Lung (tissue), 12 donors: ENCODE data around the gene MYLK2. TPM values are rescaled to one million over a fixed set of nuclear protein-coding genes. Genes with fewer than 3 reads are reported as not detected.
A peak's percentile ranks its signal among the peaks of the same experiment; 100 is the strongest.
"Not testable (repeated sequence)": the region's sequence is repeated elsewhere in the genome, so short reads cannot be mapped to it uniquely, and the experiment has no call there.

Experiments used
- ATAC-seq: fragments of 200-7000 bp; cut with Tn5 transposase; one replicate; pipeline ENCODE4 v1.9.1; 2020; ENCODE audit warnings: moderate number of reproducible peaks; ENCODE audit not compliant: insufficient read depth, low FRiP score
- DNase-seq, 3 donors: peaks; one replicate each; pipeline ENCODE4 v3.0.0-alpha.2; 2013 to 2017
- H3K27ac ChIP-seq, 2 donors: one replicate each; pipeline ENCODE4 v1.5.1; 2013; ENCODE audit warnings: mild to moderate bottlenecking in 2 of 2, moderate library complexity in 2 of 2, control low read depth in 1 of 2, inconsistent platforms in 1 of 2, low read depth in 1 of 2, low read length in 1 of 2
- H3K27me3 ChIP-seq, 3 donors: one replicate each; pipeline ENCODE4 v1.5.1; 2013; ENCODE audit warnings: low read length in 2 of 3; ENCODE audit not compliant: control insufficient read depth in 3 of 3, insufficient read depth in 3 of 3
- H3K36me3 ChIP-seq, 4 donors: one replicate each; pipeline ENCODE4 v1.5.1; 2013; ENCODE audit warnings: low read length in 4 of 4, mild to moderate bottlenecking in 1 of 4, moderate library complexity in 1 of 4; ENCODE audit not compliant: control insufficient read depth in 4 of 4, insufficient read depth in 4 of 4
- H3K4me1 ChIP-seq, 5 donors: one replicate each; pipeline ENCODE4 v1.5.1; 2013; ENCODE audit warnings: low read length in 5 of 5, mild to moderate bottlenecking in 2 of 5, moderate library complexity in 1 of 5; ENCODE audit not compliant: control insufficient read depth in 5 of 5, insufficient read depth in 5 of 5
- H3K4me3 ChIP-seq: one replicate; pipeline ENCODE4 v1.5.1; 2013; ENCODE audit warnings: mild to moderate bottlenecking, control low read depth, moderate library complexity
- H3K9ac ChIP-seq, 2 donors: one replicate each; pipeline ENCODE4 v1.5.1; 2013; ENCODE audit warnings: low read length in 2 of 2, control low read depth in 1 of 2; ENCODE audit not compliant: insufficient read depth in 1 of 2
- H3K9me3 ChIP-seq, 4 donors: one replicate each; pipeline ENCODE4 v1.5.1; 2013; ENCODE audit warnings: low read length in 3 of 4, mild to moderate bottlenecking in 1 of 4, moderate library complexity in 1 of 4; ENCODE audit not compliant: control insufficient read depth in 4 of 4, insufficient read depth in 3 of 4
- WGBS, 2 donors: extraction: QIAGEN DNeasy Blood & Tissue Kit; methylation state at CpG; one replicate each; pipeline ENCODE4 v1.1.7; 2013; 5-methylcytosine and 5-hydroxymethylcytosine counted together
- polyA plus RNA-seq, 2 donors: library from polyadenylated mRNA; stranded (reverse); fragments of 200-250 nt; gene quantifications; one replicate each; pipeline ENCODE4 v1.2.1, GENCODE V29; 2013
- total RNA-seq, 2 donors: library from RNA; depleted of rRNA in 1 of 2; stranded (reverse); fragments of >200 nt in 1 of 2; gene quantifications; one replicate each; pipeline ENCODE4 v1.2.1, GENCODE V29; 2014 to 2021
- TF ChIP-seq, protein P1 (sequence below): IDR thresholded peaks from 2 replicates; pipeline ENCODE4 v1.5.1; 2012; ENCODE audit warnings: mild to moderate bottlenecking; ENCODE audit errors: control extremely low read depth, extremely low read depth
- donor health status: control.
- donor health status: control.
- donor health status: Bipolar disorder and iron deficiency.
- donor health status: healthy.
- donor health status: DM: yes; HTN: yes; CAD: no.

Gene MYLK2
- total and polyA plus RNA-seq, 4 donors, result 0.06 to 0.28 (median 0.26) TPM; not detected in 1

DNA sequence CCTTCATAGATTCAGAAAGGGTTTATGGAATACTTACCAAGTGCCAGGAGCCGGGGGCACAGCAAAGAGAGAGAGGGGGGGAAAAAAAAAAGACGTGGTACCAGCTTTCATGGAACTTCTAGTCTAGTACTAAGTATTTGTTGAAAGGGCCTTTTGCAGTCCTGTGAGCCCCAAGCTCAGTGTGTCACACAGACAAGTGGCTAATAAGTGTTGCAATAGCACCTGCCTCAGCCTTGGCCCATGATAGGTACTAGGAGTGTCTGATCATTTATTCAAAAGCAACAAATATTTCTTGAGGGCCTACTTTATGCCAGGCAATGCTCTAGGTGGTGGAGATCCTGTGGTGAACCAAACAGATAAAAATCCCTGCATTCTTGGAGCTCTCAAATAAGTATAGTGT is 7.9 kb downstream of the MYLK2 start:
- WGBS, 2 donors, result 61 to 84% methylated on average over 2 of the region's 2 CpGs

DNA sequence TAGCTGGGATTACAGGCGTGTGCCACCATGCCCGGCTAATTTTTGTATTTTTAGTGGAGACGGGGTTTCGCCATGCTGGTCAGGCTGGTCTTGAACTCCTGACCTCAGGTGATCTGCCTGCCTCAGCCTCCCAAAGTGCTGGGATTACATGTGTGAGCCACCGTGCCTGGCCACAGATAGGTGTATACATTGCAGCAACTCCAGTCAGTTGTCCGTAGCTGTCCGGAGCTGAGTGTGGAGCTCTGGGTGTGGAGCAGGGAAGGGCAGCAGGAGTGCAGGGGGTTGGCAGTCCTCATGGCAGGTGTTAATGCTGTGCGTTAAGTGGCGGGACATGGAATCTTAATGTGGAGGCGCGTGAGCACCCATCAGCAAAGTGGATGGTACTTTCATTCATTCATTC is 8.9 kb downstream of the MYLK2 start:
- not testable (repeated sequence) for H3K27me3 ChIP-seq, H3K27ac ChIP-seq, DNase-seq, H3K9me3 ChIP-seq, H3K4me3 ChIP-seq, ATAC-seq, H3K4me1 ChIP-seq, H3K36me3 ChIP-seq, H3K9ac ChIP-seq
- WGBS, 2 donors, result 96% methylated on average over 11 of the region's 11 CpGs

More for the DNA sequence above, 7.9 kb downstream of the MYLK2 start:
- Histone ChIP-seq H3K27ac (no peak overlapping the region), H3K4me1 (peaks cover 0 to 15% (median 3%) of the 10 kb centered on the region in 5 donors), H3K36me3 (no peaks in the 10 kb centered on the region), H3K9me3 (no peaks in the 10 kb centered on the region), H3K9ac (no peak overlapping the region), H3K27me3 (no peaks in the 10 kb centered on the region), H3K4me3 (no peak overlapping the region)
- ATAC-seq (no peak), DNase-seq (no peak)
- TF ChIP-seq, protein P1, sequence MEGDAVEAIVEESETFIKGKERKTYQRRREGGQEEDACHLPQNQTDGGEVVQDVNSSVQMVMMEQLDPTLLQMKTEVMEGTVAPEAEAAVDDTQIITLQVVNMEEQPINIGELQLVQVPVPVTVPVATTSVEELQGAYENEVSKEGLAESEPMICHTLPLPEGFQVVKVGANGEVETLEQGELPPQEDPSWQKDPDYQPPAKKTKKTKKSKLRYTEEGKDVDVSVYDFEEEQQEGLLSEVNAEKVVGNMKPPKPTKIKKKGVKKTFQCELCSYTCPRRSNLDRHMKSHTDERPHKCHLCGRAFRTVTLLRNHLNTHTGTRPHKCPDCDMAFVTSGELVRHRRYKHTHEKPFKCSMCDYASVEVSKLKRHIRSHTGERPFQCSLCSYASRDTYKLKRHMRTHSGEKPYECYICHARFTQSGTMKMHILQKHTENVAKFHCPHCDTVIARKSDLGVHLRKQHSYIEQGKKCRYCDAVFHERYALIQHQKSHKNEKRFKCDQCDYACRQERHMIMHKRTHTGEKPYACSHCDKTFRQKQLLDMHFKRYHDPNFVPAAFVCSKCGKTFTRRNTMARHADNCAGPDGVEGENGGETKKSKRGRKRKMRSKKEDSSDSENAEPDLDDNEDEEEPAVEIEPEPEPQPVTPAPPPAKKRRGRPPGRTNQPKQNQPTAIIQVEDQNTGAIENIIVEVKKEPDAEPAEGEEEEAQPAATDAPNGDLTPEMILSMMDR, result no peak

DNA sequence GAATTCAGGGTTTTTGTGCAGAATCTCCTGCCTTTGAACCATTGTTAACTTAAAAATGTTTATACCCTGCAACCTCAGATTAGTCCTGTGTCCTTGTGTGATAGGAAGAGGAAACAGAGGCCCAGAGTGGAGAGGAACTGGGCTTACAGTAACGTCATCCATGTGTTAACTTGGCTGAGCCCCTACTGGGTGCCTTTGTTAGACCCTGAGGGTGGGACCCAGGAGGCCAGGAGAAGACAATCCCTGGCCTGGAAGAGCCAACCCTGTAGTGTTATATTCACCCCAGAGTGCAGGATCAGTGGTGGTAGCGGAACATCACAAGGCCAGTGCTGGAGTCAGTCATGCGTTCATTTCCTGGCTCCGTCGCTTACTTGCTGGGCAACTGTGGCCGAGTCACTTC is 10.6 kb downstream of the MYLK2 start:
- ATAC-seq, result no peak
- TF ChIP-seq, protein P1, result no peak
- H3K9me3 ChIP-seq, result peaks cover 0 to 2% (median 0%) of the 10 kb centered on the region in 4 donors
- DNase-seq, result peak in 1 of 3 donors; percentile 32
- H3K4me3 ChIP-seq, result no peak overlapping the region
- no peak overlapping the region for H3K9ac ChIP-seq
- WGBS, 2 donors, result 80 to 83% methylated on average over 6 of the region's 6 CpGs
- no peaks in the 10 kb centered on the region for H3K36me3 ChIP-seq
- H3K4me1 ChIP-seq, result peaks cover 0 to 17% (median 0%) of the 10 kb centered on the region in 5 donors
- no peaks in the 10 kb centered on the region for H3K27me3 ChIP-seq
- no peak overlapping the region for H3K27ac ChIP-seq

DNA sequence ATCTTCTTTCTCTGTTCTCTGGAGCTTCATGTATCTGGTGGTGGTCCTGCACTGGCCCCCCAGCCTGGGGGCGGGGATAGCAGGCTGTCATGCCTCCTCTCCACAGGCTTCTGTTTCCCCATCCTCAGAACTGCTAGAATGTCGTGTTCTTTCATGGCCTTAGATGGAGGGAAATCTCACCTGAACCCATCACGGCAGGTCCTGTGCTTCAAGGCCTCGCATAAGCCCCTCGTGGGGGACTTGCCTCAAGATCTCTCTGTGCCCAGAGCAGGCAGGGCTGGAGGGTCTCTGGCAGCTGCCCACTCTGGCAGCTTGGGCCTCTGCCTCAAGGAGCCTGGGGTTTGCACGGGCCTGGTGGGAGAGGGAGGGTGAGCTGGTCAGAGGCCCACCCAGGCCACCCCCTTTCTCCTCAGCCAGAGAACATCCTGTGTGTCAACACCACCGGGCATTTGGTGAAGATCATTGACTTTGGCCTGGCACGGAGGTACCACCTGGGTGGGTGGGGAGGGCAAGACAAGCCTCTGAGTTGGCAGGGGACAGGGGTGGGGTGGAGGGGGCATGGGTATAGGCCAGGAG is 11.3 kb downstream of the MYLK2 start:
- Histone ChIP-seq H3K4me1 (peaks cover 0 to 18% (median 0%) of the 10 kb centered on the region in 5 donors), H3K9ac (no peak overlapping the region), H3K36me3 (no peaks in the 10 kb centered on the region), H3K27ac (no peak overlapping the region), H3K4me3 (no peak overlapping the region), H3K9me3 (peaks cover 0 to 2% (median 0%) of the 10 kb centered on the region in 4 donors), H3K27me3 (no peaks in the 10 kb centered on the region)
- DNase-seq, result no peak
- 86% methylated on average over 8 of the region's 8 CpGs for WGBS, 2 donors
- TF ChIP-seq, protein P1, result no peak
- no peak for ATAC-seq
